Measurements from ENCODE around the gene CAMK2N2.

Gene CAMK2N2

DNA sequence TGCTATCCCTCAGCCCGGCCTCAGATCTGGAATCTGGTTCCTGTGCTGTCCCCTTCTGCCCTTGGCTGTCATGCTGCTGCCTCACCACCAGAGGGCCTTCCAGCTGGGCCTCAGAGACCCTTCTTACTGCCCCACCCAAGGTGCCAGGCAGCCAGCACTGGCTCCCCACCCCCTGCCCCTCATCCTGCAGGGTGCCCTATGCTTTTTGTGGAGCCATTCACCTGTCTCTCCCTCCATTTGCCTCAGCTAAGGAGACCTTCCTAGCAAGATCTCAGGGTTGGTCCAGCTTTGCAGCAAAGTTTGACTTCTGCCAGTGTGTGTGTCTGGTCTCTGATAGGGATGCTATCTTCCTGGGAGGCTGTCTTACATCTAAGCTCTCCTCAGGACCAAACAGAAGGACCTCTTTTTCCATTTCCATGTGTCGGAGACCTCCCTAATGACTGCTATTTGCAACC is 33.8 kb downstream of the CAMK2N2 start:
- Histone ChIP-seq H3K9me3 (no peaks in the 10 kb centered on the region), H3K27me3 (peaks cover 8 to 57% of the 10 kb centered on the region in 2 donors), H3K27ac (no peak overlapping the region), H3K36me3 (no peaks in the 10 kb centered on the region), H3K4me1 (peaks cover 0 to 26% (median 23%) of the 10 kb centered on the region in 4 donors), H3K4me3 (no peak overlapping the region)
- intact Hi-C loops (cut with DNase I; ENCODE audit: low total_unique reads) = no loop called here
- TF ChIP-seq, protein P1, sequence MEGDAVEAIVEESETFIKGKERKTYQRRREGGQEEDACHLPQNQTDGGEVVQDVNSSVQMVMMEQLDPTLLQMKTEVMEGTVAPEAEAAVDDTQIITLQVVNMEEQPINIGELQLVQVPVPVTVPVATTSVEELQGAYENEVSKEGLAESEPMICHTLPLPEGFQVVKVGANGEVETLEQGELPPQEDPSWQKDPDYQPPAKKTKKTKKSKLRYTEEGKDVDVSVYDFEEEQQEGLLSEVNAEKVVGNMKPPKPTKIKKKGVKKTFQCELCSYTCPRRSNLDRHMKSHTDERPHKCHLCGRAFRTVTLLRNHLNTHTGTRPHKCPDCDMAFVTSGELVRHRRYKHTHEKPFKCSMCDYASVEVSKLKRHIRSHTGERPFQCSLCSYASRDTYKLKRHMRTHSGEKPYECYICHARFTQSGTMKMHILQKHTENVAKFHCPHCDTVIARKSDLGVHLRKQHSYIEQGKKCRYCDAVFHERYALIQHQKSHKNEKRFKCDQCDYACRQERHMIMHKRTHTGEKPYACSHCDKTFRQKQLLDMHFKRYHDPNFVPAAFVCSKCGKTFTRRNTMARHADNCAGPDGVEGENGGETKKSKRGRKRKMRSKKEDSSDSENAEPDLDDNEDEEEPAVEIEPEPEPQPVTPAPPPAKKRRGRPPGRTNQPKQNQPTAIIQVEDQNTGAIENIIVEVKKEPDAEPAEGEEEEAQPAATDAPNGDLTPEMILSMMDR (IDR thresholded peaks at IDR 0.05) = peak; percentile 30 to 53
- no peak for DNase-seq

DNA sequence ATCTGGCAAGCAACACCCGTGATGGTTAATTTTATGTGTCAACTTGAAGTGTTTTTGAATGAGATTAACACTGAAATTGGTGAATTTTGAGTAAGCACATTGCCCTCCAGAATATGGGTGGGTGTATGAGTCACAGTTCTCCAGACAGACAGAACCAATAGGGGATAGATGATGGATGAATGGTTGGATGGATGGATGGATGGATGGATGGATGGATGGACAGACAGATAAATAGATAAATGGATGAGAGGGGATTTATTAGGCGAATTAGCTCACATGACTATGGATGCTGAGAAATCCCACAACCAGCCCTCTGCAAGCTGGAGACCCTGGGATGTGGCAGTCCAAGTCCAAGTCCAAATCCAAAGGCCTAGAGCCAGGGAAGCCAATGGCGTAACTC is 37.4 kb downstream of the CAMK2N2 start:
- peaks cover 0 to 41% of the 10 kb centered on the region in 2 donors for H3K27me3 ChIP-seq
- intact Hi-C loops (cut with DNase I; ENCODE audit: low total_unique reads) = no loop called here
- DNase-seq = no peak
- TF ChIP-seq, protein P1 (IDR thresholded peaks at IDR 0.05) = no peak
- H3K4me1 ChIP-seq = peaks cover 0 to 4% (median 3%) of the 10 kb centered on the region in 4 donors
- no peaks in the 10 kb centered on the region for H3K36me3 ChIP-seq
- no peaks in the 10 kb centered on the region for H3K9me3 ChIP-seq
- no peak overlapping the region for H3K4me3 ChIP-seq
- H3K27ac ChIP-seq = no peak overlapping the region

DNA sequence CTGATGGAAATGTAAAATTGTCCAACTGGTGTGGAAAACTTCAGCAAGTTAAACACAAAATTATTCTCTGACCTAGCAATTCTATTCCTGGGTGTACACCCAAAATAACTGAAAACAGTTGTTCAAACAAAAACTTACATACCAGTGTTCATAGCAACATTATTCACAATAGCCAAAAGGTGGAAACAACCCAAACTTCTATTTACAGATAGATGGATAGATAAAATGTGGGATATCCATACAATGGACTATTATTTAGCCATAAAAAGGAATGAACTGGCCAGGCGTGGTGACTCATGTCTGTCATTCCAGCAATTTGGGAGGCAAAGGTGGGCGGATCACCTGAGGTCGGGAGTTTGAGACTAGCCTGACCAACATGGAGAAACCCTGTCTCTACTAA is 38.8 kb downstream of the CAMK2N2 start:
- Histone ChIP-seq H3K27ac (no peak overlapping the region), H3K4me3 (no peak overlapping the region), H3K36me3 (no peaks in the 10 kb centered on the region), H3K4me1 (no peaks in the 10 kb centered on the region), H3K27me3 (peaks cover 0 to 30% of the 10 kb centered on the region in 2 donors), H3K9me3 (no peaks in the 10 kb centered on the region)
- TF ChIP-seq, protein P1 (IDR thresholded peaks at IDR 0.05) = no peak
- intact Hi-C loops (cut with DNase I; ENCODE audit: low total_unique reads) = no loop called here
- DNase-seq = no peak

DNA sequence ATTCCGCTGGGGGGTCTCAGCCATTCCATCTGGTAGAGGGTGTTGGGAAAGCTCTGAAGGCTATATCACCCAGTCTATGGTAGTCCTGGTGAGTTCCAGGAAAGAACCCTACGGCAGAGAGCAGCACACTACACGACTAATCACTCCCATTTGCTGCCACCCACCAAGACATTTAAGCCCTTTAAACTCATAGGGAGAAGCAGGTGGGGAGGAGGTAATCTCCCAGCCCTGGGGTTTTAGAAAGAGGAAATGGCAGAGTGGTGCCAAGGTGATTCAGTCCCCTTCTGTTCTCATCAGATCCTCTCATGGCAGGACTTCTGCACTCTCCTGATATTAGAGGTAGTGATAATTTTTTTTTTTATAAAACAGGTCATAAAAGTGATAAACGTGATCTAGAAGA is 42.5 kb downstream of the CAMK2N2 start:
- intact Hi-C loops (cut with DNase I; ENCODE audit: low total_unique reads) = no loop called here
- no peak for DNase-seq
- peaks cover 0 to 17% of the 10 kb centered on the region in 2 donors for H3K27me3 ChIP-seq
- TF ChIP-seq, protein P1 (IDR thresholded peaks at IDR 0.05) = no peak
- no peaks in the 10 kb centered on the region for H3K9me3 ChIP-seq
- no peaks in the 10 kb centered on the region for H3K4me1 ChIP-seq
- no peak overlapping the region for H3K27ac ChIP-seq
- H3K4me3 ChIP-seq = no peak overlapping the region
- H3K36me3 ChIP-seq = no peaks in the 10 kb centered on the region

DNA sequence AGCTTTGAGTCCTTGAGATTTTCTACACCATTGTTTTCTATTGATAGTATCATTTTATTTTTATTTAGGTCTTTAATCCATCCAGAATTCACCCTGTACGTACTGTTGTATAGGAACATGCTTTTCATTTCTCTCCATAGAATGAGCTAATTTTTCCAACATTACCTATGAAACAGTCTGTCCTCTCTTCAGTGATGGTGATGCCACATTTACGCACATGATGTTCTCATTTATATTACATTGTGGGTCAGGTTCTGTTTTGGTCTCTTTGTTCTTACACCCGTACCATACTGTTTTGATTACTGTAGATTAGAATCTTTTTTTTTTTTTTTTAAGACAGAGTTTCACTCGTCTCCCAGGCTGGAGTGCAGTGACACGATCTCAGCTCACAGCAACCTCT is 49.6 kb downstream of the CAMK2N2 start:
- H3K9me3 ChIP-seq = no peaks in the 10 kb centered on the region
- no peak for DNase-seq
- intact Hi-C loops (cut with DNase I; ENCODE audit: low total_unique reads) = no loop called here

More for the DNA sequence above, 49.6 kb downstream of the CAMK2N2 start:
- no peak overlapping the region for H3K27ac ChIP-seq
- H3K27me3 ChIP-seq = peaks cover 0 to 3% of the 10 kb centered on the region in 2 donors
- TF ChIP-seq, protein P1 (IDR thresholded peaks at IDR 0.05) = no peak
- H3K36me3 ChIP-seq = no peaks in the 10 kb centered on the region
- no peak overlapping the region for H3K4me3 ChIP-seq
- H3K4me1 ChIP-seq = no peaks in the 10 kb centered on the region
